ENCODE measurements around the gene SUMF2.
"Not testable (repeated sequence)": the region's sequence is repeated elsewhere in the genome, so short reads cannot be mapped to it uniquely, and the experiment has no call there.

Gene SUMF2

GRCh38 chr7:56099653-56100052 is 35.6 kb downstream of the SUMF2 start:
- H4K20me1 ChIP-seq (ENCODE audit: insufficient read depth, low read length): 0 out of 2 replicates have a peak, but pooled peaks cover 3% of the 10 kb centered on the region
- H3K27me3 ChIP-seq (ENCODE audit: low read depth, low read length): no peaks in the 10 kb centered on the region
- no peaks in the 10 kb centered on the region for H3K9me3 ChIP-seq (ENCODE audit: insufficient read depth, low read length)
- H3K4me3 ChIP-seq (ENCODE audit: low read length): no peak overlapping the region
- no peak overlapping the region for H2AFZ ChIP-seq (ENCODE audit: low read depth, low read length)
- TF ChIP-seq EZH2phosphoT487 (IDR thresholded peaks at IDR 0.05; ENCODE audit: low read depth) (no peak), CTCF (IDR thresholded peaks at IDR 0.05; ENCODE audit: low read depth, low read length) (no peak)
- H3K4me2 ChIP-seq (ENCODE audit: low read length): no peak overlapping the region
- H3K9ac ChIP-seq (ENCODE audit: low read length): no peak overlapping the region
- H3K79me2 ChIP-seq (ENCODE audit: low read length): peaks cover 11% of the 10 kb centered on the region
- H3K4me1 ChIP-seq (ENCODE audit: low read length): no peaks in the 10 kb centered on the region
- peaks cover 40% of the 10 kb centered on the region for H3K36me3 ChIP-seq (replicated peaks; ENCODE audit: low read depth, low read length)
- no peak overlapping the region for H3K27ac ChIP-seq (ENCODE audit: low read length)

GRCh38 chr7:56104138-56104537 is 40.1 kb downstream of the SUMF2 start:
- not testable (repeated sequence) for H3K27ac ChIP-seq (ENCODE audit: low read length); H3K9me3 ChIP-seq (ENCODE audit: insufficient read depth, low read length); H3K4me3 ChIP-seq (ENCODE audit: low read length); H3K9ac ChIP-seq (ENCODE audit: low read length); H3K27me3 ChIP-seq (ENCODE audit: low read depth, low read length); H2AFZ ChIP-seq (ENCODE audit: low read depth, low read length); H3K4me2 ChIP-seq (ENCODE audit: low read length)
- Histone ChIP-seq H4K20me1 (ENCODE audit: insufficient read depth, low read length) (peaks cover 12% of the 10 kb centered on the region), H3K4me1 (ENCODE audit: low read length) (peaks cover 13% of the 10 kb centered on the region), H3K79me2 (ENCODE audit: low read length) (peaks cover 28% of the 10 kb centered on the region), H3K36me3 (replicated peaks; ENCODE audit: low read depth, low read length) (peaks cover 43% of the 10 kb centered on the region)

GRCh38 chr7:56105508-56105907 is 41.4 kb downstream of the SUMF2 start:
- Histone ChIP-seq H3K79me2 (ENCODE audit: low read length) (peaks cover 28% of the 10 kb centered on the region), H3K9me3 (ENCODE audit: insufficient read depth, low read length) (no peaks in the 10 kb centered on the region), H3K4me3 (ENCODE audit: low read length) (peak overlapping the region; percentile 80), H3K36me3 (replicated peaks; ENCODE audit: low read depth, low read length) (peaks cover 30% of the 10 kb centered on the region), H3K4me2 (ENCODE audit: low read length) (peak overlapping the region; percentile 99), H3K27me3 (ENCODE audit: low read depth, low read length) (no peaks in the 10 kb centered on the region), H2AFZ (ENCODE audit: low read depth, low read length) (no peak overlapping the region), H3K9ac (ENCODE audit: low read length) (peak overlapping the region; percentile 81), H3K4me1 (ENCODE audit: low read length) (peaks cover 13% of the 10 kb centered on the region), H3K27ac (ENCODE audit: low read length) (peak overlapping the region; percentile 49), H4K20me1 (ENCODE audit: insufficient read depth, low read length) (peaks cover 12% of the 10 kb centered on the region)
- TF ChIP-seq EZH2phosphoT487 (IDR thresholded peaks at IDR 0.05; ENCODE audit: low read depth) (no peak), CTCF (IDR thresholded peaks at IDR 0.05; ENCODE audit: low read depth, low read length) (no peak)

GRCh38 chr7:56106108-56107073 is 42.3 kb downstream of the SUMF2 start, which contains the start of gene CHCHD2:
CHCHD2 (minus strand) TSS chr7:56106476; CDS start chr7:56106413, 63 bp downstream.
- Histone ChIP-seq H3K9me3 (ENCODE audit: insufficient read depth, low read length) (no peaks in the 10 kb centered on the region), H4K20me1 (ENCODE audit: insufficient read depth, low read length) (peaks cover 12% of the 10 kb centered on the region), H3K4me1 (ENCODE audit: low read length) (peaks cover 13% of the 10 kb centered on the region), H3K27me3 (ENCODE audit: low read depth, low read length) (no peaks in the 10 kb centered on the region), H2AFZ (ENCODE audit: low read depth, low read length) (peak within 1 kb of the TSS; percentile 90), H3K4me3 (ENCODE audit: low read length) (peak within 1 kb of the TSS; percentile 80), H3K4me2 (ENCODE audit: low read length) (peak within 1 kb of the TSS; percentile 99), H3K79me2 (ENCODE audit: low read length) (peaks cover 28% of the 10 kb centered on the region), H3K36me3 (replicated peaks; ENCODE audit: low read depth, low read length) (peaks cover 23% of the 10 kb centered on the region), H3K27ac (ENCODE audit: low read length) (peak within 1 kb of the TSS; percentile 51), H3K9ac (ENCODE audit: low read length) (peak within 1 kb of the TSS; percentile 81)
- no peak for TF ChIP-seq EZH2phosphoT487 (IDR thresholded peaks at IDR 0.05; ENCODE audit: low read depth)
- no peak for TF ChIP-seq CTCF (IDR thresholded peaks at IDR 0.05; ENCODE audit: low read depth, low read length)

Measured in OCI-LY3 (cell line).